ENCODE data around the gene SPDYE1. TPM values are rescaled to one million over a fixed set of nuclear protein-coding genes. Genes with fewer than 3 reads are reported as not detected.

The SPDYE1 gene
- total and polyA plus RNA-seq, 12 donors = 0.11 TPM; not detected in 11

- DNase-seq (no peak), ATAC-seq (no peak)
- Histone ChIP-seq H3K36me3 (peaks cover 0 to 40% (median 7%) of the 10 kb centered on the region in 9 donors), H3K27ac (peak overlapping the region in 9 of 10 donors; percentile 76 to 99 (median 93)), H3K4me3 (peak overlapping the region; percentile 75 to 99 (median 91)), H3K4me1 (peaks cover 6 to 62% (median 35%) of the 10 kb centered on the region in 9 donors), H3K27me3 (no peaks in the 10 kb centered on the region), H3K9me3 (no peaks in the 10 kb centered on the region)
- WGBS, 2 donors = 23 to 26% methylated on average over 15 of the region's 15 CpGs
- no peak for TF ChIP-seq CTCF (IDR thresholded peaks at IDR 0.05)
- intact Hi-C loops (cut with DNase I) = loop anchor here in 1 of 10 donors (5.0 kb wide), 1 partner anchor 37 kb away; the partner anchor contains the start of gene POLM
Observed at GRCh38 chr7:44045226-44046014, 47.7 kb downstream of the SPDYE1 start.

GRCh38 chr7:44046321-44047061 is 48.8 kb downstream of the SPDYE1 start:
- Histone ChIP-seq H3K4me3 (peak overlapping the region in 2 of 10 donors; percentile 1 to 93), H3K27me3 (no peaks in the 10 kb centered on the region), H3K4me1 (peaks cover 6 to 60% (median 30%) of the 10 kb centered on the region in 9 donors), H3K27ac (peak overlapping the region in 4 of 10 donors; percentile 4 to 99 (median 97)), H3K36me3 (peaks cover 0 to 50% (median 17%) of the 10 kb centered on the region in 9 donors), H3K9me3 (no peaks in the 10 kb centered on the region)
- intact Hi-C loops (cut with DNase I) = loop anchor here in 1 of 10 donors (5.0 kb wide), 1 partner anchor 36 kb away; the partner anchor contains the start of gene POLM
- ATAC-seq = peak in 1 of 8 donors; percentile 3
- WGBS, 2 donors = 77 to 81% methylated on average over 8 of the region's 8 CpGs
- DNase-seq = no peak
- no peak for TF ChIP-seq CTCF (IDR thresholded peaks at IDR 0.05)

- Histone ChIP-seq H3K9me3 (no peaks in the 10 kb centered on the region), H3K27me3 (no peaks in the 10 kb centered on the region), H3K4me3 (no peak overlapping the region), H3K4me1 (peaks cover 6 to 65% (median 31%) of the 10 kb centered on the region in 9 donors), H3K36me3 (peaks cover 0 to 68% (median 24%) of the 10 kb centered on the region in 9 donors), H3K27ac (peak overlapping the region in 1 of 10 donors; percentile 5)
- WGBS, 2 donors = 90 to 93% methylated on average over 7 of the region's 7 CpGs
- DNase-seq = no peak
- intact Hi-C loops (cut with DNase I) = loop anchor here in 1 of 10 donors (5.0 kb wide), 1 partner anchor 34 kb away; the partner anchor contains the start of gene POLM
- no peak for ATAC-seq
- TF ChIP-seq CTCF (IDR thresholded peaks at IDR 0.05) = no peak
Observed at GRCh38 chr7:44048031-44048795, 50.5 kb downstream of the SPDYE1 start.
